ENCODE data around the gene COQ8B. TPM values are rescaled to one million over a fixed set of nuclear protein-coding genes. Genes with fewer than 3 reads are reported as not detected.

COQ8B gene
- total RNA-seq, 1 experiment from 2014 or later: 57.7 TPM

GRCh38 chr19:40758491-40758890, 41.8 kb upstream of the COQ8B start:
- POLR2A ChIA-PET (ENCODE audit: unreplicated experiment): no interaction called here
- TF ChIP-seq CTCF (conservative IDR thresholded peaks at IDR 0.05) (no peak), EZH2 (IDR thresholded peaks at IDR 0.05; ENCODE audit: low read depth) (no peak)
- H3F3A ChIP-seq (ENCODE audit: insufficient read depth, low read depth): peaks cover 29% of the 10 kb centered on the region; the same call in 1 of the 2 replicates
- no peaks in the 10 kb centered on the region for H3K9me3 ChIP-seq (ENCODE audit: insufficient read depth, low read depth)
- peaks cover 52% of the 10 kb centered on the region for H3K79me2 ChIP-seq (ENCODE audit: low read depth)
- no peak overlapping the region for H3K27ac ChIP-seq
- no peaks in the 10 kb centered on the region for H3K9me2 ChIP-seq (ENCODE audit: insufficient read depth)
- peaks cover 66% of the 10 kb centered on the region for H3K36me3 ChIP-seq (ENCODE audit: low read depth)
- CTCF ChIA-PET: no interaction called here
- H2AFZ ChIP-seq: no peak overlapping the region
- intact Hi-C loops (cut with micrococcal nuclease; ENCODE audit: unreplicated experiment): no loop called here
- H3K4me2 ChIP-seq: no peak overlapping the region
- peaks cover 91% of the 10 kb centered on the region for H4K20me1 ChIP-seq (ENCODE audit: insufficient read depth)
- DNase-seq: no peak
- no TSS peak for BruUV-seq (replicated peaks)
- peaks cover 12% of the 10 kb centered on the region for H3K4me1 ChIP-seq (replicated peaks; ENCODE audit: insufficient read depth)
- no peaks in the 10 kb centered on the region for H3K27me3 ChIP-seq (ENCODE audit: insufficient read depth, low read depth)
- H3K4me3 ChIP-seq: no peak overlapping the region

- no TSS peak for BruUV-seq (replicated peaks)
- POLR2A ChIA-PET (ENCODE audit: unreplicated experiment): interaction anchor here (0.6 kb wide), 1 partner anchor 37 kb away, joined by 9 read pairs; no protein-coding TSS in a partner anchor
- Histone ChIP-seq H3K79me2 (ENCODE audit: low read depth) (peaks cover 70% of the 10 kb centered on the region), H3K9me3 (ENCODE audit: insufficient read depth, low read depth) (no peaks in the 10 kb centered on the region), H3K4me3 (no peak overlapping the region), H3F3A (ENCODE audit: insufficient read depth, low read depth) (peaks cover 24% of the 10 kb centered on the region; the same call in 1 of the 2 replicates), H3K36me3 (ENCODE audit: low read depth) (peaks cover 56% of the 10 kb centered on the region), H3K9me2 (ENCODE audit: insufficient read depth) (no peaks in the 10 kb centered on the region), H3K4me2 (no peak overlapping the region), H2AFZ (no peak overlapping the region), H3K27me3 (ENCODE audit: insufficient read depth, low read depth) (no peaks in the 10 kb centered on the region), H3K4me1 (replicated peaks; ENCODE audit: insufficient read depth) (peaks cover 23% of the 10 kb centered on the region), H4K20me1 (ENCODE audit: insufficient read depth) (peaks cover 82% of the 10 kb centered on the region), H3K27ac (no peak overlapping the region)
- CTCF ChIA-PET: no interaction called here
- intact Hi-C loops (cut with micrococcal nuclease; ENCODE audit: unreplicated experiment): no loop called here
- DNase-seq: no peak
- TF ChIP-seq EZH2 (IDR thresholded peaks at IDR 0.05; ENCODE audit: low read depth): no peak
- TF ChIP-seq CTCF (conservative IDR thresholded peaks at IDR 0.05): no peak
Observed at GRCh38 chr19:40756502-40757110, 39.9 kb upstream of the COQ8B start.

- TF ChIP-seq CTCF (conservative IDR thresholded peaks at IDR 0.05) (no peak), EZH2 (IDR thresholded peaks at IDR 0.05; ENCODE audit: low read depth) (no peak)
- POLR2A ChIA-PET (ENCODE audit: unreplicated experiment): interaction anchor here (0.6 to 0.7 kb wide), 3 partner anchors 20 to 38 kb away, joined by 4 to 9 read pairs (median 6); partner anchors contain the start of genes MIA and RAB4B
Observed at GRCh38 chr19:40755791-40756190, 39.1 kb upstream of the COQ8B start.

More at GRCh38 chr19:40755791-40756190, 39.1 kb upstream of the COQ8B start:
- H3K4me1 ChIP-seq (replicated peaks; ENCODE audit: insufficient read depth): peaks cover 23% of the 10 kb centered on the region
- peaks cover 28% of the 10 kb centered on the region; the same call in 1 of the 2 replicates for H3F3A ChIP-seq (ENCODE audit: insufficient read depth, low read depth)
- H3K9me3 ChIP-seq (ENCODE audit: insufficient read depth, low read depth): no peaks in the 10 kb centered on the region
- H3K4me3 ChIP-seq: no peak overlapping the region
- BruUV-seq (replicated peaks): no TSS peak
- H3K79me2 ChIP-seq (ENCODE audit: low read depth): peaks cover 75% of the 10 kb centered on the region
- H3K4me2 ChIP-seq: no peak overlapping the region
- no peak overlapping the region for H3K27ac ChIP-seq
- CTCF ChIA-PET: no interaction called here
- peaks cover 50% of the 10 kb centered on the region for H3K36me3 ChIP-seq (ENCODE audit: low read depth)
- H3K27me3 ChIP-seq (ENCODE audit: insufficient read depth, low read depth): no peaks in the 10 kb centered on the region
- peaks cover 76% of the 10 kb centered on the region for H4K20me1 ChIP-seq (ENCODE audit: insufficient read depth)
- intact Hi-C loops (cut with micrococcal nuclease; ENCODE audit: unreplicated experiment): no loop called here
- DNase-seq: no peak
- H2AFZ ChIP-seq: no peak overlapping the region
- no peaks in the 10 kb centered on the region for H3K9me2 ChIP-seq (ENCODE audit: insufficient read depth)
